ENCODE data around the gene ITGA2. TPM values are rescaled to one million over a fixed set of nuclear protein-coding genes. Genes with fewer than 3 reads are reported as not detected.

ITGA2 gene
- total and polyA plus RNA-seq, 2 donors = 3.5 to 4.1 TPM

DNA sequence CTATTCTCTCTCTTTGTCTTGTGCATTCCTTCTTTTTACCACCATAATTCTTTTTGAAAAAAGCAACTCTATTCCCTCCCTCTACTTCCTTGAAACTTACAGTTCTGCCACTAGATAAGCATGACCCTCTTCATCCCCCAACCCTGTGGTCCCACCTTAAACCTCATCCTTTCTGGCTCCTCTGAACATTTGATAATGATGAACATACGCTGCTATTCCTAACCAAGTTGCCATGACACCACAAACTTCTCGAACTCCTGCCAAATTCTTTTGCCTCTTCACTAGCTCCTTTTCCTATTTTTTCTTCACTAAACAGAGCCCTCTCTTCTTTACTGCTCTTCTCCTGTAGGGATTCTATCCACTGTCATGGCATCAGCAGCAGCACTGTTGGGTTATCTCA lies 63.3 kb downstream of the ITGA2 start:
- WGBS = 90% methylated on average over 2 of the region's 2 CpGs
- Histone ChIP-seq H3K36me3 (ENCODE audit: control insufficient read depth in 2 of 2, insufficient read depth in 2 of 2, low read length in 1 of 2) (no peaks in the 10 kb centered on the region), H3K27ac (ENCODE audit: low read depth in 1 of 2, low read length in 1 of 2) (no peak overlapping the region), H3K4me3 (ENCODE audit: low read length in 2 of 2) (no peak overlapping the region), H3K4me1 (ENCODE audit: control insufficient read depth in 2 of 2, insufficient read depth in 2 of 2, low read length in 2 of 2) (no peaks in the 10 kb centered on the region), H3K9me3 (ENCODE audit: control insufficient read depth in 2 of 2, insufficient read depth in 1 of 2, low read length in 1 of 2) (no peaks in the 10 kb centered on the region), H3K27me3 (ENCODE audit: control insufficient read depth in 2 of 2, insufficient read depth in 1 of 2, low read length in 1 of 2) (no peaks in the 10 kb centered on the region)
- DNase-seq (ENCODE audit: low read depth in 6 of 9, low spot score in 9 of 9) = no peak

DNA sequence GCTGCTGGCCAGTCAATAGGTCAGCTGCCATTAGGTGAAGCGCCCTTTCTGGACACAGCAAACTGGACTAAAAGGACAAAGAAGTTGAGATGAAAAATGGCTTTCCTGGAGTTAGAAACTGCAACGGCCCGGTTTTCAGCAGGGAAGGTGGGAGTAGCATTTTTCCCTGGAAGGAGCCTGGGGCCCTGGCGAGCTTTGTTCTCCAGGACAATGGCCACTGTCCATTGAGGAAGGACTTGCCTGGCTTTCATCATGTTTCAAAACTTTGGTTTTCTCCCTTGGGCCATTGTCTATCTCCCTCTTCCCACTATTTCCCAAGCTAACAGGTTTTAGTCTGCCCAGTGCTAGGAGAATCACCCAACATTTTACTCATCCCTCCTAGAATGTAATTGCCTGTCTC lies 64.2 kb downstream of the ITGA2 start:
- Histone ChIP-seq H3K9me3 (ENCODE audit: control insufficient read depth in 2 of 2, insufficient read depth in 1 of 2, low read length in 1 of 2) (no peaks in the 10 kb centered on the region), H3K36me3 (ENCODE audit: control insufficient read depth in 2 of 2, insufficient read depth in 2 of 2, low read length in 1 of 2) (no peaks in the 10 kb centered on the region), H3K27ac (ENCODE audit: low read depth in 1 of 2, low read length in 1 of 2) (no peak overlapping the region), H3K4me3 (ENCODE audit: low read length in 2 of 2) (no peak overlapping the region), H3K27me3 (ENCODE audit: control insufficient read depth in 2 of 2, insufficient read depth in 1 of 2, low read length in 1 of 2) (no peaks in the 10 kb centered on the region), H3K4me1 (ENCODE audit: control insufficient read depth in 2 of 2, insufficient read depth in 2 of 2, low read length in 2 of 2) (no peaks in the 10 kb centered on the region)
- no peak for DNase-seq (ENCODE audit: low read depth in 6 of 9, low spot score in 9 of 9)
- 99% methylated on average over 4 of the region's 4 CpGs for WGBS

- DNase-seq (ENCODE audit: low read depth in 6 of 9, low spot score in 9 of 9) = no peak
- Histone ChIP-seq H3K4me3 (ENCODE audit: low read length in 2 of 2) (no peak overlapping the region), H3K4me1 (ENCODE audit: control insufficient read depth in 2 of 2, insufficient read depth in 2 of 2, low read length in 2 of 2) (no peaks in the 10 kb centered on the region), H3K27ac (ENCODE audit: low read depth in 1 of 2, low read length in 1 of 2) (no peak overlapping the region), H3K27me3 (ENCODE audit: control insufficient read depth in 2 of 2, insufficient read depth in 1 of 2, low read length in 1 of 2) (no peaks in the 10 kb centered on the region), H3K36me3 (ENCODE audit: control insufficient read depth in 2 of 2, insufficient read depth in 2 of 2, low read length in 1 of 2) (no peaks in the 10 kb centered on the region), H3K9me3 (ENCODE audit: control insufficient read depth in 2 of 2, insufficient read depth in 1 of 2, low read length in 1 of 2) (no peaks in the 10 kb centered on the region)
- 88% methylated on average over 5 of the region's 5 CpGs for WGBS
These were observed 66.2 kb downstream of the ITGA2 start for GRCh38 chr5:53055365-53055764.

DNA sequence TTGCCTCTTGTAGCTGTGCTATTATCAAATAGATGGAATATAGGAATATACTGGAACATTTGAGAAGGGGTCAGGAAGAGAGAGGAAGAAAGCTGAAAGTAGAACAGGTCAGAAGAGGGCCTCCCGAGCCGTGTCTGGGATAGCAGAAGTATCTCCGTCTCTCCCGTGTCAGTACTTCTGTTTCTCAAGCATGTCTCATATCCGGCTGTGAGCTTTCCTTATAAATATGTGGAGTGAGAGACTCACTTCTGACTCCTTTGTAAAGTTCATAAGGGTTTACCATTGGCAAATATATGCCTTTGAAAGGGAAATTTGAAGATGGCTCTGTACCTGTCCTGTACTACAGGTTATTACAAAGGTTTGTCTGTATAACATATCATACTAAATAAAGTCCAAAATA lies 70.1 kb downstream of the ITGA2 start:
- Histone ChIP-seq H3K9me3 (ENCODE audit: control insufficient read depth in 2 of 2, insufficient read depth in 1 of 2, low read length in 1 of 2) (no peaks in the 10 kb centered on the region), H3K4me1 (ENCODE audit: control insufficient read depth in 2 of 2, insufficient read depth in 2 of 2, low read length in 2 of 2) (no peaks in the 10 kb centered on the region), H3K27me3 (ENCODE audit: control insufficient read depth in 2 of 2, insufficient read depth in 1 of 2, low read length in 1 of 2) (no peaks in the 10 kb centered on the region), H3K36me3 (ENCODE audit: control insufficient read depth in 2 of 2, insufficient read depth in 2 of 2, low read length in 1 of 2) (no peaks in the 10 kb centered on the region), H3K27ac (ENCODE audit: low read depth in 1 of 2, low read length in 1 of 2) (no peak overlapping the region), H3K4me3 (ENCODE audit: low read length in 2 of 2) (no peak overlapping the region)
- WGBS = 96% methylated on average over 5 of the region's 5 CpGs
- no peak for DNase-seq (ENCODE audit: low read depth in 6 of 9, low spot score in 9 of 9)

GRCh38 chr5:53063176-53063575 lies 74.0 kb downstream of the ITGA2 start:
- no peak for DNase-seq (ENCODE audit: low read depth in 6 of 9, low spot score in 9 of 9)
- no peaks in the 10 kb centered on the region for H3K36me3 ChIP-seq (ENCODE audit: control insufficient read depth in 2 of 2, insufficient read depth in 2 of 2, low read length in 1 of 2)
- H3K9me3 ChIP-seq (ENCODE audit: control insufficient read depth in 2 of 2, insufficient read depth in 1 of 2, low read length in 1 of 2) = no peaks in the 10 kb centered on the region
- no peaks in the 10 kb centered on the region for H3K27me3 ChIP-seq (ENCODE audit: control insufficient read depth in 2 of 2, insufficient read depth in 1 of 2, low read length in 1 of 2)
- WGBS = 97% methylated on average over 2 of the region's 2 CpGs
- no peak overlapping the region for H3K4me3 ChIP-seq (ENCODE audit: low read length in 2 of 2)
- no peaks in the 10 kb centered on the region for H3K4me1 ChIP-seq (ENCODE audit: control insufficient read depth in 2 of 2, insufficient read depth in 2 of 2, low read length in 2 of 2)
- H3K27ac ChIP-seq (ENCODE audit: low read depth in 1 of 2, low read length in 1 of 2) = no peak overlapping the region

DNA sequence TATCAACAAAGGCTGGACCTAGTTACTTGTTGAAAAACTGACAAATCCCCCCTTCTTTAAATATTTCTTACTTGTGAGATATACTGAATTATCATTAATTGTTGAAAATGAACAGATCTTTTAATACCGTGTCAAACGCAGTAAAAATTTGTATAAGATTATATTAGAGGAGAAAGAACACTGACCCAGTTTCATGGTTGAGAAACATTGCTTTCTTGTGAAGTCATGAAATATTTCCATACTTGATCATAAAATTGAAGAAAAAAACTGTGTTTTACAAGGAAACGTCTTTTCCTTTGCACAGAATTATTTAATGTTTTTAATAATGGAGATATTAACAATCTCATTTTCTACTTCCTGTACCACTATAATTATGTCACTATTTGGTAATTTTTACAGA lies 74.6 kb downstream of the ITGA2 start:
- 95% methylated on average over 3 of the region's 3 CpGs for WGBS
- H3K36me3 ChIP-seq (ENCODE audit: control insufficient read depth in 2 of 2, insufficient read depth in 2 of 2, low read length in 1 of 2) = no peaks in the 10 kb centered on the region
- no peaks in the 10 kb centered on the region for H3K27me3 ChIP-seq (ENCODE audit: control insufficient read depth in 2 of 2, insufficient read depth in 1 of 2, low read length in 1 of 2)
- H3K27ac ChIP-seq (ENCODE audit: low read depth in 1 of 2, low read length in 1 of 2) = no peak overlapping the region
- no peaks in the 10 kb centered on the region for H3K4me1 ChIP-seq (ENCODE audit: control insufficient read depth in 2 of 2, insufficient read depth in 2 of 2, low read length in 2 of 2)
- no peaks in the 10 kb centered on the region for H3K9me3 ChIP-seq (ENCODE audit: control insufficient read depth in 2 of 2, insufficient read depth in 1 of 2, low read length in 1 of 2)
- DNase-seq (ENCODE audit: low read depth in 6 of 9, low spot score in 9 of 9) = no peak
- H3K4me3 ChIP-seq (ENCODE audit: low read length in 2 of 2) = no peak overlapping the region

GRCh38 chr5:53066088-53066487 lies 76.9 kb downstream of the ITGA2 start:
- Histone ChIP-seq H3K27ac (ENCODE audit: low read depth in 1 of 2, low read length in 1 of 2) (no peak overlapping the region), H3K9me3 (ENCODE audit: control insufficient read depth in 2 of 2, insufficient read depth in 1 of 2, low read length in 1 of 2) (no peaks in the 10 kb centered on the region), H3K4me3 (ENCODE audit: low read length in 2 of 2) (no peak overlapping the region), H3K27me3 (ENCODE audit: control insufficient read depth in 2 of 2, insufficient read depth in 1 of 2, low read length in 1 of 2) (no peaks in the 10 kb centered on the region), H3K4me1 (ENCODE audit: control insufficient read depth in 2 of 2, insufficient read depth in 2 of 2, low read length in 2 of 2) (no peaks in the 10 kb centered on the region), H3K36me3 (ENCODE audit: control insufficient read depth in 2 of 2, insufficient read depth in 2 of 2, low read length in 1 of 2) (no peaks in the 10 kb centered on the region)
- DNase-seq (ENCODE audit: low read depth in 6 of 9, low spot score in 9 of 9) = no peak
- 97% methylated on average over 1 of the region's 1 CpG for WGBS

DNA sequence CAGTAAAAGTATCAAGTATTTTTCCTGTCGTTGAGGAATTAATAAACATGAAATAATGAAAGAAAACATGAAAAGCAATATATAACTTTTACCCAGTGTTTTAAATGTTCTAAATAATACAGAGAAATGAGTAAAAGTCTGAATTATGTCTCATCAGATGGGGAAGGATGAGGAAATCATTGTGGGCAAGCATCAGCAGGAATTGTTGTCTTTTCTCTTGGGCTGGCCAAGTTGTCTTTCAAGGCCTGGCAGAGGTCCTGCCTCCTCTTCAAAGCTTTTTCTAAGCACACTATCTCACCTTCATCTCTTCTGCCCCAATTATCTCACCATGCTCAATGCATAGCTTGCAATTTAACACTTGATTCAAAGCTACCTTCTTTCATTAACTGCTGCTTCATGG lies 78.5 kb downstream of the ITGA2 start:
- no peak overlapping the region for H3K27ac ChIP-seq (ENCODE audit: low read depth in 1 of 2, low read length in 1 of 2)
- no peaks in the 10 kb centered on the region for H3K4me1 ChIP-seq (ENCODE audit: control insufficient read depth in 2 of 2, insufficient read depth in 2 of 2, low read length in 2 of 2)
- no peaks in the 10 kb centered on the region for H3K27me3 ChIP-seq (ENCODE audit: control insufficient read depth in 2 of 2, insufficient read depth in 1 of 2, low read length in 1 of 2)
- no peaks in the 10 kb centered on the region for H3K9me3 ChIP-seq (ENCODE audit: control insufficient read depth in 2 of 2, insufficient read depth in 1 of 2, low read length in 1 of 2)
- no peak overlapping the region for H3K4me3 ChIP-seq (ENCODE audit: low read length in 2 of 2)
- no peak for DNase-seq (ENCODE audit: low read depth in 6 of 9, low spot score in 9 of 9)
- no peaks in the 10 kb centered on the region for H3K36me3 ChIP-seq (ENCODE audit: control insufficient read depth in 2 of 2, insufficient read depth in 2 of 2, low read length in 1 of 2)
- WGBS = 46% methylated on average over 1 of the region's 1 CpG

- Histone ChIP-seq H3K4me3 (ENCODE audit: low read length in 2 of 2) (no peak overlapping the region), H3K9me3 (ENCODE audit: control insufficient read depth in 2 of 2, insufficient read depth in 1 of 2, low read length in 1 of 2) (no peaks in the 10 kb centered on the region), H3K27me3 (ENCODE audit: control insufficient read depth in 2 of 2, insufficient read depth in 1 of 2, low read length in 1 of 2) (no peaks in the 10 kb centered on the region), H3K27ac (ENCODE audit: low read depth in 1 of 2, low read length in 1 of 2) (no peak overlapping the region), H3K36me3 (ENCODE audit: control insufficient read depth in 2 of 2, insufficient read depth in 2 of 2, low read length in 1 of 2) (no peaks in the 10 kb centered on the region), H3K4me1 (ENCODE audit: control insufficient read depth in 2 of 2, insufficient read depth in 2 of 2, low read length in 2 of 2) (no peaks in the 10 kb centered on the region)
- 96% methylated on average over 4 of the region's 4 CpGs for WGBS
- no peak for DNase-seq (ENCODE audit: low read depth in 6 of 9, low spot score in 9 of 9)
These were observed 79.2 kb downstream of the ITGA2 start for GRCh38 chr5:53068291-53068836.

DNA sequence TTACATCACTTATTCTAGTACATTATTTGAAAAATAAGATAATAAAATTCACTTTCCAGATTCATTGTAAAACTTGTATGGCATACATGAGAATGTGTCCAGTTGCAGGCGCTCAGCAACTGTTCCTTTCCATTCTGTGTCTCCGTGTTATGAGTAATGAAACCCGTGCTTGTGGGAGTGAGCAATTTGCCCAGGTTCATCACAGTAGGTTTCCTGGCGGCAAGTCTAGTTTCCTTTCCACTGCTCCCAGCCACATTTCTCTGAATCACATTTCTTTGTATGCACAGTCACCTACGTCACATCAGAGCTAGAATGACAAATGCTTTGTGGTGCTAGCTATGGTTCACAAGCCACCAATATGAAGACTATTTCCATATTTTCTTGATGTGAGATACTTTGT lies 80.5 kb downstream of the ITGA2 start:
- WGBS = 95% methylated on average over 5 of the region's 5 CpGs
- H3K9me3 ChIP-seq (ENCODE audit: control insufficient read depth in 2 of 2, insufficient read depth in 1 of 2, low read length in 1 of 2) = no peaks in the 10 kb centered on the region
- no peak overlapping the region for H3K4me3 ChIP-seq (ENCODE audit: low read length in 2 of 2)
- H3K4me1 ChIP-seq (ENCODE audit: control insufficient read depth in 2 of 2, insufficient read depth in 2 of 2, low read length in 2 of 2) = no peaks in the 10 kb centered on the region
- H3K27me3 ChIP-seq (ENCODE audit: control insufficient read depth in 2 of 2, insufficient read depth in 1 of 2, low read length in 1 of 2) = no peaks in the 10 kb centered on the region
- no peak for DNase-seq (ENCODE audit: low read depth in 6 of 9, low spot score in 9 of 9)
- H3K27ac ChIP-seq (ENCODE audit: low read depth in 1 of 2, low read length in 1 of 2) = no peak overlapping the region
- no peaks in the 10 kb centered on the region for H3K36me3 ChIP-seq (ENCODE audit: control insufficient read depth in 2 of 2, insufficient read depth in 2 of 2, low read length in 1 of 2)

Measured in thymus (tissue), 11 donors.